Activated naive CD4-positive, alpha-beta T cell treated with anti-CD3 and anti-CD28 coated beads for 36 hours (primary cell): ENCODE measurements around the gene ABHD17B. TPM values are rescaled to one million over a fixed set of nuclear protein-coding genes. Genes with fewer than 3 reads are reported as not detected.

Experiments used
- CTCF ChIA-PET: fragments of 350-600 bp; sonication (Branson Sonifier 250); formaldehyde crosslinking; loops from one replicate; lab custom pipeline; 2021; ENCODE audit warnings: antibody characterized with exemption; lab: Charles Lee
- DNase-seq: peaks from one replicate; pipeline ENCODE4 v3.0.0-alpha.2; 2020
- H3K27ac Mint-ChIP-seq: one replicate; pipeline ENCODE4 v1.8.0; 2021; ENCODE audit warnings: mild to moderate bottlenecking, mixed read lengths
- H3K27me3 Mint-ChIP-seq: one replicate; pipeline ENCODE4 v1.8.0; 2021; ENCODE audit warnings: low read depth, mixed read lengths
- H3K36me3 Mint-ChIP-seq: one replicate; pipeline ENCODE4 v1.8.0; 2021; ENCODE audit warnings: low read depth, mixed read lengths
- H3K4me1 Mint-ChIP-seq: one replicate; pipeline ENCODE4 v1.8.0; 2021; ENCODE audit warnings: low read depth, mixed read lengths
- H3K4me3 Mint-ChIP-seq: one replicate; pipeline ENCODE4 v1.8.0; 2021; ENCODE audit warnings: mild to moderate bottlenecking, moderate library complexity, mixed read lengths
- H3K9me3 Mint-ChIP-seq: one replicate; pipeline ENCODE4 v1.8.0; 2021; ENCODE audit warnings: mixed read lengths
- intact Hi-C: fragments of 100-400 bp; cut with micrococcal nuclease; formaldehyde crosslinking; loops from one replicate; pipeline ENCODE4 v1.15.1; 2023
- total RNA-seq, 2 experiments: library from RNA; stranded (reverse); gene quantifications; one replicate each; pipeline ENCODE4 v1.2.3, GENCODE V29; 2021

Gene ABHD17B
- total RNA-seq, 2 experiments from 2014 or later = 10.2 to 11.1 TPM

DNA sequence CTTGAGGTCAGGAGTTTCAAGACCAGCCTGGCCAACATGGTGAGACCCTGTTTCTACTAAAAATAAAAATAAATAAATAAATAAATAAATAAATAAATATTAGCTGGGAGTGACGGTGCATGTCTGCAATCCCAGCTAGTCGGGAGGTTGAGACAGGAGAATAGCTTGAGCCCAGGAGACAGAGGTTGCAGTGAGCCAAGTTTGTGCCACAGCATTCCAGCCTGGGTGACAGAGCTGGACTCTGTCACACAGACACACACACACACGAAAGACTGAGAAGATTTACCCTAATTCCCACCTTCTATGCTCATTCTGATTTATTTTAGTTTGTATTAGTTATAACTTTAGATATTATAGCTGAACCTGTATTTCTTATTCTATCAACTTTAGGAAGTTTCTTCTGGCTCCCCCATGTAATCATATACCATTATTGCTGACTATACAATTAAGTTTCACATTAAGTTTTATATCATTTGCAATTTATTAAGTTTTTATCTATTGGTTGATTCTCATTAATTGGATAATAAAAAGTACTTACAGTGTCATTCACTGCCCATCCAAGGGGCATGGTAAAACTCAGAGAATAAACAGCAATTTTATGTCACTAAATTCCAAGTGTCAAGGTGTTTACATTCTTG lies 20.8 kb downstream of the ABHD17B start:
- peaks cover 1% of the 10 kb centered on the region for H3K9me3 Mint-ChIP-seq
- no peak for DNase-seq
- intact Hi-C loops = no loop called here
- no peak overlapping the region for H3K27ac Mint-ChIP-seq
- H3K4me1 Mint-ChIP-seq = peaks cover 40% of the 10 kb centered on the region
- H3K4me3 Mint-ChIP-seq = no peak overlapping the region
- CTCF ChIA-PET = interaction anchor here (0.8 kb wide), 1 partner anchor 71 kb away, joined by 3 read pairs; no protein-coding TSS in a partner anchor
- no peaks in the 10 kb centered on the region for H3K27me3 Mint-ChIP-seq
- H3K36me3 Mint-ChIP-seq = peaks cover 1% of the 10 kb centered on the region

GRCh38 chr9:71887362-71887761 lies 23.6 kb downstream of the ABHD17B start:
- peaks cover 17% of the 10 kb centered on the region for H3K9me3 Mint-ChIP-seq
- intact Hi-C loops = loop anchor here (1.0 kb wide), 1 partner anchor 8 kb away; no protein-coding TSS in a partner anchor
- no peak overlapping the region for H3K4me3 Mint-ChIP-seq
- H3K27ac Mint-ChIP-seq = no peak overlapping the region
- CTCF ChIA-PET = no interaction called here
- H3K36me3 Mint-ChIP-seq = peaks cover 21% of the 10 kb centered on the region
- no peak for DNase-seq
- H3K4me1 Mint-ChIP-seq = peaks cover 33% of the 10 kb centered on the region
- H3K27me3 Mint-ChIP-seq = no peaks in the 10 kb centered on the region

GRCh38 chr9:71886541-71886940 lies 24.5 kb downstream of the ABHD17B start:
- Mint-ChIP-seq H3K27me3 (no peaks in the 10 kb centered on the region), H3K4me3 (no peak overlapping the region), H3K9me3 (peaks cover 21% of the 10 kb centered on the region), H3K4me1 (peaks cover 33% of the 10 kb centered on the region), H3K36me3 (peaks cover 27% of the 10 kb centered on the region), H3K27ac (peak overlapping the region; percentile 39)
- CTCF ChIA-PET = interaction anchor here (1.0 kb wide), 1 partner anchor 119 kb away, joined by 3 read pairs; no protein-coding TSS in a partner anchor
- no peak for DNase-seq
- intact Hi-C loops = loop anchor here (1.0 kb wide), 1 partner anchor 28 kb away; no protein-coding TSS in a partner anchor

GRCh38 chr9:71886015-71886414 lies 25.0 kb downstream of the ABHD17B start:
- CTCF ChIA-PET = interaction anchor here (0.7 to 1.0 kb wide), 2 partner anchors 119 to 274 kb away, joined by 3 read pairs; no protein-coding TSS in a partner anchor
- peak; percentile 37 for DNase-seq
- peaks cover 31% of the 10 kb centered on the region for H3K36me3 Mint-ChIP-seq
- H3K4me1 Mint-ChIP-seq = peaks cover 33% of the 10 kb centered on the region
- peaks cover 26% of the 10 kb centered on the region for H3K9me3 Mint-ChIP-seq
- H3K4me3 Mint-ChIP-seq = no peak overlapping the region
- H3K27me3 Mint-ChIP-seq = no peaks in the 10 kb centered on the region
- H3K27ac Mint-ChIP-seq = peak overlapping the region; percentile 39
- intact Hi-C loops = loop anchor here (1.0 kb wide), 1 partner anchor 28 kb away; no protein-coding TSS in a partner anchor

- H3K4me1 Mint-ChIP-seq = peaks cover 33% of the 10 kb centered on the region
- CTCF ChIA-PET = interaction anchor here (0.7 to 1.0 kb wide), 2 partner anchors 118 to 273 kb away, joined by 3 read pairs; no protein-coding TSS in a partner anchor
- H3K27ac Mint-ChIP-seq = no peak overlapping the region
- peaks cover 29% of the 10 kb centered on the region for H3K9me3 Mint-ChIP-seq
- H3K27me3 Mint-ChIP-seq = no peaks in the 10 kb centered on the region
- no peak for DNase-seq
- H3K4me3 Mint-ChIP-seq = no peak overlapping the region
- peaks cover 33% of the 10 kb centered on the region for H3K36me3 Mint-ChIP-seq
- intact Hi-C loops = loop anchor here (1.0 kb wide), 1 partner anchor 26 kb away; the partner anchor contains the start of genes ABHD17B and C9orf85
Measured at GRCh38 chr9:71885467-71885866, 25.5 kb downstream of the ABHD17B start.

GRCh38 chr9:71884005-71884404 lies 27.0 kb downstream of the ABHD17B start:
- Mint-ChIP-seq H3K27me3 (no peaks in the 10 kb centered on the region), H3K4me3 (no peak overlapping the region), H3K4me1 (peaks cover 28% of the 10 kb centered on the region), H3K27ac (no peak overlapping the region), H3K36me3 (peaks cover 37% of the 10 kb centered on the region), H3K9me3 (peaks cover 35% of the 10 kb centered on the region)
- CTCF ChIA-PET = interaction anchor here (0.8 to 1.0 kb wide), 2 partner anchors 65 to 230 kb away, joined by 4 to 6 read pairs; no protein-coding TSS in a partner anchor
- no peak for DNase-seq
- intact Hi-C loops = no loop called here

- intact Hi-C loops = no loop called here
- peaks cover 44% of the 10 kb centered on the region for H3K9me3 Mint-ChIP-seq
- peaks cover 8% of the 10 kb centered on the region for H3K4me1 Mint-ChIP-seq
- H3K27ac Mint-ChIP-seq = no peak overlapping the region
- H3K4me3 Mint-ChIP-seq = no peak overlapping the region
- H3K36me3 Mint-ChIP-seq = peaks cover 49% of the 10 kb centered on the region
- CTCF ChIA-PET = no interaction called here
- no peak for DNase-seq
- H3K27me3 Mint-ChIP-seq = no peaks in the 10 kb centered on the region
Measured at GRCh38 chr9:71879644-71880174, 31.3 kb downstream of the ABHD17B start.

- no peak for DNase-seq
- Mint-ChIP-seq H3K9me3 (peaks cover 35% of the 10 kb centered on the region), H3K4me1 (peaks cover 7% of the 10 kb centered on the region), H3K4me3 (no peak overlapping the region), H3K27ac (no peak overlapping the region), H3K27me3 (no peaks in the 10 kb centered on the region), H3K36me3 (peaks cover 41% of the 10 kb centered on the region)
- CTCF ChIA-PET = no interaction called here
- intact Hi-C loops = no loop called here
Measured at GRCh38 chr9:71878327-71879274, 32.4 kb downstream of the ABHD17B start.

DNA sequence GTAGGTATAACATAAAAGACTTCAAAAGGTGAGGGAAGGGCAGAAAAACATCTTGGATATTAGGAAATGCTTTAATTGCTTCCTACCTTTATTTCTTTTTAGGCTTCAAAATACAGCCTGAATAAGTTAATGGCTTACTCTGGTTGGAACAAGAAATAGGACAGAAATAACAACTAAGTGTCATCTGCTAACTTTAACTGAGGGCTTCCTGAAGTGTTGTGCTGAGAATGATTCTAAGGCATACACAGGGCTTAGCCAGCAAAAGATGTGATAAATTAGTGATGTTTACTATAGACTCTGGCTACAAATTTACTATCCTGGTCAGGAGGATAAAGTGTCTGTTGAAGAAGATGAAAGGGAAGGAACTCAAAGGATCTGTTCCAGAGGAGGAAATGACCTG lies 34.2 kb downstream of the ABHD17B start:
- H3K4me1 Mint-ChIP-seq = peaks cover 7% of the 10 kb centered on the region
- peak overlapping the region; percentile 22 for H3K27ac Mint-ChIP-seq
- CTCF ChIA-PET = no interaction called here
- H3K27me3 Mint-ChIP-seq = no peaks in the 10 kb centered on the region
- H3K36me3 Mint-ChIP-seq = peaks cover 31% of the 10 kb centered on the region
- no peak for DNase-seq
- intact Hi-C loops = no loop called here
- no peak overlapping the region for H3K4me3 Mint-ChIP-seq
- H3K9me3 Mint-ChIP-seq = peaks cover 26% of the 10 kb centered on the region

DNA sequence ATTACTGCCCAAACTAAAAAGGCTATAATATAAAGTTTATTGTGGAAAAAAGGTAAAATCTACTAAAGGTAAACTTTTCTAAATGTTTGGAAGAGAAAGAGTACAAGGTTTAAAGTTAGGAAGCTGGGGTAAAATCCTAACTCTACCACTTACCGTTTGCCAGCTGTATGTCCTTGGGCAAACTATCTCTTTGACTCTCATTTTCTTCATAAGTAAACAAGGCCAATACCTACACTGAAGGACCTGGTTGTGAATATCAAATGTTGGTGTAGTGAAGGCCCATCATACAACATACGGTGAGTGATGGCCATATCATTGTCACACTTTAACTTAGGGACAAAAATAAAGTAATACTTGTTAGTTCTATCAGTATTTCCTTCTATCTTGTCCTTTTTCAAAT lies 34.9 kb downstream of the ABHD17B start:
- Mint-ChIP-seq H3K36me3 (peaks cover 25% of the 10 kb centered on the region), H3K27me3 (no peaks in the 10 kb centered on the region), H3K4me3 (no peak overlapping the region), H3K9me3 (peaks cover 19% of the 10 kb centered on the region), H3K27ac (no peak overlapping the region), H3K4me1 (peaks cover 7% of the 10 kb centered on the region)
- CTCF ChIA-PET = no interaction called here
- DNase-seq = no peak
- intact Hi-C loops = no loop called here

- peaks cover 24% of the 10 kb centered on the region for H3K36me3 Mint-ChIP-seq
- H3K9me3 Mint-ChIP-seq = peaks cover 15% of the 10 kb centered on the region
- CTCF ChIA-PET = no interaction called here
- DNase-seq = no peak
- H3K27ac Mint-ChIP-seq = no peak overlapping the region
- intact Hi-C loops = no loop called here
- H3K27me3 Mint-ChIP-seq = no peaks in the 10 kb centered on the region
- H3K4me3 Mint-ChIP-seq = no peak overlapping the region
- H3K4me1 Mint-ChIP-seq = peaks cover 7% of the 10 kb centered on the region
Measured at GRCh38 chr9:71875345-71875744, 35.6 kb downstream of the ABHD17B start.

DNA sequence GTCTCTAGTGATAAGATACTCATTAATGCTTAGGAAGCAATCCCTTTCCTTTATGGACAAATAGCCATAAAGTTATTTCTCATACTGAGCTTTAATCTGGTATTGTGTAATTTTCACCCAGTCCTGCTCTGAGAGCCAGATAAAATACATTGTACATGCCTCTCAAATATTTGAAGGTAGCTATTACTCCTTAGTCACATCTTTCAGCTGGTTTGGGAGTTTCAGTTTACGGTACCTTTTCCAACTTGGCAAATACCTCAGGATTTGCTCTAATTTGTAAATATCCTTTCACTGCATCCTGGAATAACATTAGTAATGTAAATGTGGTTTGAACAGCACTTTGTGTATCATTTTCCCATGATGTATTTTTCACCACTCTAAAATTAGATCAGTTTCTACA lies 47.4 kb downstream of the ABHD17B start:
- peaks cover 34% of the 10 kb centered on the region for H3K36me3 Mint-ChIP-seq
- H3K27ac Mint-ChIP-seq = no peak overlapping the region
- DNase-seq = no peak
- peaks cover 20% of the 10 kb centered on the region for H3K9me3 Mint-ChIP-seq
- H3K4me1 Mint-ChIP-seq = peaks cover 7% of the 10 kb centered on the region
- CTCF ChIA-PET = no interaction called here
- no peak overlapping the region for H3K4me3 Mint-ChIP-seq
- intact Hi-C loops = no loop called here
- no peaks in the 10 kb centered on the region for H3K27me3 Mint-ChIP-seq
